OCI-LY3 (cell line): ENCODE results near the gene GALNT18.
"Not testable (repeated sequence)": the region's sequence is repeated elsewhere in the genome, so short reads cannot be mapped to it uniquely, and the experiment has no call there.

ENCODE experiments used
- H2AFZ ChIP-seq: fragments of 200-600, 300-600 bp; shearing (Covaris generic); 2 replicates; pipeline ENCODE4 v1.6.0; 2014; ENCODE audit warnings: antibody characterized with exemption, low read depth, low read length
- H3K27ac ChIP-seq: fragments of 200-600, 300-600 bp; sonication (generic); 2 replicates; pipeline ENCODE4 v1.5.1; 2014; ENCODE audit warnings: mild to moderate bottlenecking, low read length, moderate library complexity, mixed read lengths
- H3K27me3 ChIP-seq: fragments of 200-600, 300-600 bp; sonication (generic); 2 replicates; pipeline ENCODE4 v1.6.1; 2014; ENCODE audit warnings: low read depth, low read length, mixed read lengths
- H3K36me3 ChIP-seq: fragments of 200-600, 300-600 bp; sonication (generic); replicated peaks from 2 replicates; pipeline ENCODE3; 2014; ENCODE audit warnings: low read depth, low read length, mixed read lengths
- H3K4me1 ChIP-seq: fragments of 300-600, 200-600 bp; sonication (generic); 2 replicates; pipeline ENCODE4 v1.6.1; 2014; ENCODE audit warnings: low read length, mixed read lengths
- H3K4me2 ChIP-seq: fragments of 200-600, 300-600 bp; sonication (generic); 2 replicates; pipeline ENCODE4 v1.6.1; 2014; ENCODE audit warnings: low read length, mixed read lengths
- H3K4me3 ChIP-seq: fragments of 300-600, 200-600 bp; sonication (generic); 2 replicates; pipeline ENCODE4 v1.5.1; 2014; ENCODE audit warnings: antibody characterized with exemption, mild to moderate bottlenecking, low read length, moderate library complexity
- H3K79me2 ChIP-seq: fragments of 300-600, 200-600 bp; shearing (Covaris generic); 2 replicates; pipeline ENCODE4 v1.6.1; 2014; ENCODE audit warnings: mild to moderate bottlenecking, low read length, mixed read lengths
- H3K9ac ChIP-seq: fragments of 300-600, 200-600 bp; shearing (Covaris generic); 2 replicates; pipeline ENCODE4 v1.6.0; 2014; ENCODE audit warnings: mild to moderate bottlenecking, low read length, moderate library complexity
- H3K9me3 ChIP-seq: fragments of 200-600, 300-600 bp; shearing (Covaris generic); 2 replicates; pipeline ENCODE4 v1.6.1; 2014; ENCODE audit warnings: low read length, mixed read lengths; ENCODE audit not compliant: insufficient read depth
- H4K20me1 ChIP-seq: fragments of 200-600, 300-600 bp; sonication (generic); 2 replicates; pipeline ENCODE4 v1.6.1; 2016; ENCODE audit warnings: low read length, mixed read lengths; ENCODE audit not compliant: insufficient read depth
- CTCF ChIP-seq: fragments of 200-600, 300-600 bp; sonication (generic); IDR thresholded peaks from 2 replicates; pipeline ENCODE4 v1.5.1; 2014; ENCODE audit warnings: antibody characterized with exemption, low read length, low read depth
- EZH2phosphoT487 ChIP-seq: fragments of 200-600 bp; shearing (Covaris generic); IDR thresholded peaks from 2 replicates; pipeline ENCODE4 v1.6.1; 2018; ENCODE audit warnings: antibody characterized with exemption, mixed run types, low read depth

Gene GALNT18

GRCh38 chr11:11448626-11449025, 173.2 kb downstream of the GALNT18 start:
- Histone ChIP-seq H3K36me3 (no peaks in the 10 kb centered on the region), H3K9me3 (no peaks in the 10 kb centered on the region), H3K79me2 (no peaks in the 10 kb centered on the region), H3K27me3 (no peaks in the 10 kb centered on the region), H3K27ac (no peak overlapping the region), H3K9ac (no peak overlapping the region), H4K20me1 (no peaks in the 10 kb centered on the region), H2AFZ (no peak overlapping the region), H3K4me1 (peaks cover 12% of the 10 kb centered on the region), H3K4me2 (no peak overlapping the region), H3K4me3 (no peak overlapping the region)
- TF ChIP-seq CTCF (no peak), EZH2phosphoT487 (no peak)

- not testable (repeated sequence) for H4K20me1 ChIP-seq, H3K27ac ChIP-seq, H2AFZ ChIP-seq, H3K36me3 ChIP-seq, H3K9me3 ChIP-seq, H3K9ac ChIP-seq, H3K4me3 ChIP-seq, H3K79me2 ChIP-seq, H3K4me2 ChIP-seq, H3K27me3 ChIP-seq
- H3K4me1 ChIP-seq, result peaks cover 12% of the 10 kb centered on the region
Measured at GRCh38 chr11:11447601-11448000, 174.2 kb downstream of the GALNT18 start.

DNA sequence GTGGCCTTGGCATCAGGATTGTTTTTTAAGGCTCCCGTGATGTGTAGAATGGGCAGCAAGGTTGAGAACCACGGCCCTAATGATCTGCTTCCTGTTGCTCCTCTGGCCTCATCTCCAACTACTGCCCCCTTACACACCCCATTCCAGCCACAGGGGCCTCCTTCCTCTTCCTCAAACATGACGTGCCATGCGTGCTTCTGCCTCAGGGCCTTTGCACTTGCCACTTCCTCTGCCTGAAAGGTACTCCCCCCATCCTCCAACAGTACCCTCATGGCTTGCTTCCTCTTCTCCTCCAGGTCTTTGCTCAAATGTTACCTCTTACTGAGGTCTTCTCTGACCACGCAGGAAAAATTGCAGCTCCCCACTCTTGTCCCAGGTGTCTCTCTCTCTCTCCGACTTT, 174.8 kb downstream of the GALNT18 start:
- H2AFZ ChIP-seq, result no peak overlapping the region
- TF ChIP-seq CTCF (no peak), EZH2phosphoT487 (no peak)
- no peak overlapping the region for H3K4me3 ChIP-seq
- H3K27me3 ChIP-seq, result no peaks in the 10 kb centered on the region
- H4K20me1 ChIP-seq, result no peaks in the 10 kb centered on the region
- no peak overlapping the region for H3K27ac ChIP-seq
- H3K36me3 ChIP-seq, result no peaks in the 10 kb centered on the region
- no peaks in the 10 kb centered on the region for H3K9me3 ChIP-seq
- H3K4me2 ChIP-seq, result no peak overlapping the region
- H3K4me1 ChIP-seq, result peaks cover 9% of the 10 kb centered on the region
- no peaks in the 10 kb centered on the region for H3K79me2 ChIP-seq
- H3K9ac ChIP-seq, result no peak overlapping the region

- no peak for TF ChIP-seq CTCF
- Histone ChIP-seq H3K27ac (no peak overlapping the region), H3K27me3 (no peaks in the 10 kb centered on the region), H3K79me2 (no peaks in the 10 kb centered on the region), H2AFZ (no peak overlapping the region), H3K4me3 (no peak overlapping the region), H3K9ac (no peak overlapping the region), H4K20me1 (no peaks in the 10 kb centered on the region), H3K36me3 (no peaks in the 10 kb centered on the region), H3K4me2 (no peak overlapping the region), H3K9me3 (no peaks in the 10 kb centered on the region), H3K4me1 (peaks cover 5% of the 10 kb centered on the region)
Measured at GRCh38 chr11:11446564-11446963, 175.2 kb downstream of the GALNT18 start.
